HepG2 (cell line): ENCODE data around the gene TENM3. TPM values are rescaled to one million over a fixed set of nuclear protein-coding genes. Genes with fewer than 3 reads are reported as not detected.

Source experiments
- ATAC-seq: fragments of 200-7000 bp; cut with Tn5 transposase; 3 replicates; pipeline ENCODE4 v1.9.1; 2020; ENCODE audit warnings: mild to moderate bottlenecking, moderate library complexity
- BruUV-seq: library from RNA; stranded (reverse); fragments of 400-500 nt; replicated peaks from 2 replicates; lab custom pipeline; 2021; lab: Mats Ljungman, UMichigan
- CTCF ChIA-PET: fragments of 300-600 bp; formaldehyde crosslinking; extraction: SDS; loops from one replicate; lab custom pipeline; 2021; ENCODE audit warnings: low total read pairs, inconsistent platforms, low intra/inter-chr PET ratio; lab: Yijun Ruan, JAX
- POLR2A ChIA-PET: fragments of 350-600 bp; sonication (Branson Sonifier 250); formaldehyde crosslinking; loops from one replicate; lab custom pipeline; 2020; ENCODE audit warnings: antibody characterized with exemption, inconsistent platforms; lab: Yijun Ruan, JAX
- DNase-seq: peaks from one replicate; pipeline ENCODE4 v3.0.0-alpha.2; 2015; ENCODE audit warnings: low spot score
- FAIRE-seq: peaks from 3 replicates; lab custom pipeline; 2011; peaks lifted over from hg19 to GRCh38; lab: Jason Lieb, UNC
- H2AFZ ChIP-seq: one replicate; pipeline ENCODE4 v1.6.1; 2011; ENCODE audit warnings: low read length, inconsistent platforms
- H3K27ac ChIP-seq: fragments of 300-600 bp; 3 replicates; pipeline ENCODE4 v1.8.0; 2011; ENCODE audit warnings: mixed run types, mild to moderate bottlenecking, mixed read lengths, low read length, inconsistent platforms; ENCODE audit not compliant: insufficient read depth; ENCODE audit errors: extremely low read length
- H3K27me3 ChIP-seq, 2 experiments: fragments of 200-600 bp in 1 of 2; 2 replicates in 1 of 2; 3 replicates in 1 of 2; pipeline versions ENCODE4 v1.6.0 to v1.8.0; 2011; ENCODE audit warnings: low read length in 2 of 2, mild to moderate bottlenecking in 2 of 2, moderate library complexity in 2 of 2, inconsistent platforms in 1 of 2; ENCODE audit not compliant: insufficient read depth in 2 of 2, control insufficient read depth in 1 of 2
- H3K36me3 ChIP-seq, 2 experiments: fragments of 200-600 bp in 1 of 2; replicated peaks in 1 of 2; 2 replicates in 1 of 2; 3 replicates in 1 of 2; pipeline versions ENCODE4 v1.5.1 to v1.8.0; 2011; ENCODE audit warnings: low read length in 2 of 2, inconsistent platforms in 1 of 2; ENCODE audit not compliant: insufficient read depth in 2 of 2, control insufficient read depth in 1 of 2
- H3K4me1 ChIP-seq: 2 replicates; pipeline ENCODE4 v1.5.1; 2012; ENCODE audit warnings: low read length, inconsistent platforms; ENCODE audit not compliant: insufficient read depth
- H3K4me2 ChIP-seq: 2 replicates; pipeline ENCODE4 v1.6.0; 2011; ENCODE audit warnings: low read depth, low read length, inconsistent platforms
- H3K4me3 ChIP-seq, 3 experiments: fragments of 200-600 bp in 1 of 3; sonication (generic), shearing (Covaris generic) in 1 of 3; replicated peaks in 1 of 3; 2 replicates each; pipeline ENCODE4 v1.5.1; 2011 to 2016; ENCODE audit warnings: low read length in 3 of 3, inconsistent platforms in 2 of 3, low read depth in 2 of 3, mild to moderate bottlenecking in 2 of 3, control low read depth in 1 of 3, mixed read lengths in 1 of 3; ENCODE audit not compliant: insufficient read depth in 1 of 3
- H3K79me2 ChIP-seq: one replicate; pipeline ENCODE4 v1.6.1; 2011; ENCODE audit warnings: low read length, inconsistent platforms; ENCODE audit not compliant: insufficient read depth
- H3K9ac ChIP-seq: 2 replicates; pipeline ENCODE4 v1.6.0; 2011; ENCODE audit warnings: mild to moderate bottlenecking, low read depth, low read length, inconsistent platforms; ENCODE audit not compliant: insufficient read depth
- H3K9me3 ChIP-seq: 2 replicates; pipeline ENCODE4 v1.5.1; 2012; ENCODE audit warnings: mild to moderate bottlenecking, low read length
- H4K20me1 ChIP-seq: 2 replicates; pipeline ENCODE4 v1.6.0; 2011; ENCODE audit warnings: inconsistent platforms, mild to moderate bottlenecking, low read length, moderate library complexity; ENCODE audit not compliant: insufficient read depth
- AHR ChIP-seq: IDR thresholded peaks from 2 replicates; pipeline ENCODE4 v1.6.1; 2018; ENCODE audit warnings: missing genetic modification reagents, missing compliant biosample characterization
- ARID3A ChIP-seq: IDR thresholded peaks from 2 replicates; pipeline ENCODE4 v1.6.1; 2012; ENCODE audit warnings: low read depth, low read length, improper control_type of control experiment
- ELF1 ChIP-seq: sonication (generic); formaldehyde crosslinking; IDR thresholded peaks from 2 replicates; pipeline ENCODE4 v1.4.0; 2020; ENCODE audit warnings: missing genetic modification reagents
- ETV5 ChIP-seq: IDR thresholded peaks from 2 replicates; pipeline ENCODE4 v1.6.1; 2018; ENCODE audit warnings: missing biosample characterization, missing genetic modification reagents, inconsistent platforms, borderline replicate concordance
- FOXC1 ChIP-seq: sonication (generic); formaldehyde crosslinking; IDR thresholded peaks from 2 replicates; pipeline ENCODE4 v1.8.0; 2022; ENCODE audit warnings: mild to moderate bottlenecking, missing genetic modification reagents, borderline replicate concordance
- FOXK1 ChIP-seq: sonication (generic); formaldehyde crosslinking; IDR thresholded peaks from 2 replicates; pipeline ENCODE4 v1.4.0; 2020; ENCODE audit warnings: low read depth, missing genetic modification reagents, borderline replicate concordance
- GPBP1L1 ChIP-seq: sonication (generic); formaldehyde crosslinking; IDR thresholded peaks from 2 replicates; pipeline ENCODE4 v1.5.0; 2020; ENCODE audit warnings: mild to moderate bottlenecking, missing genetic modification reagents
- MLLT10 ChIP-seq: sonication (generic); formaldehyde crosslinking; IDR thresholded peaks from 2 replicates; pipeline ENCODE4 v1.4.0; 2020; ENCODE audit warnings: missing genetic modification reagents
- SP140L ChIP-seq: sonication (generic); formaldehyde crosslinking; IDR thresholded peaks from 2 replicates; pipeline ENCODE4 v1.4.0; 2020; ENCODE audit warnings: missing genetic modification reagents, borderline replicate concordance
- SRSF4 ChIP-seq: fragments of 200-400 bp; formaldehyde crosslinking; IDR thresholded peaks from one replicate; pipeline ENCODE4 v1.6.1; 2018; ENCODE audit warnings: mild to moderate bottlenecking, low read depth, low read length, moderate library complexity; ENCODE audit not compliant: poor library complexity, severe bottlenecking
- TCF12 ChIP-seq, 2 experiments: fragments of 450-650 bp in 1 of 2; sonication (generic) in 1 of 2; formaldehyde crosslinking in 1 of 2; IDR thresholded peaks; 2 replicates each; pipeline versions ENCODE4 v1.6.1 to v1.8.0; 2017 to 2022; ENCODE audit warnings: antibody characterized with exemption in 1 of 2, mild to moderate bottlenecking in 1 of 2, missing genetic modification reagents in 1 of 2, moderate library complexity in 1 of 2
- TCF7L2 ChIP-seq: IDR thresholded peaks from 2 replicates; pipeline ENCODE4 v1.6.1; 2011; ENCODE audit warnings: mild to moderate bottlenecking, low read depth, low read length, moderate library complexity
- ZNF12 ChIP-seq: sonication (generic); formaldehyde crosslinking; IDR thresholded peaks from 2 replicates; pipeline ENCODE4 v1.5.0; 2020; ENCODE audit warnings: missing genetic modification reagents
- ZNF781 ChIP-seq: sonication (generic); formaldehyde crosslinking; IDR thresholded peaks from 2 replicates; pipeline ENCODE4 v1.5.1; 2020; ENCODE audit warnings: borderline replicate concordance, mild to moderate bottlenecking, missing genetic modification reagents; ENCODE audit errors: not compliant biosample characterization
- WGBS: methylation state at CpG from one replicate; pipeline ENCODE4 v1.1.6; 2017; ENCODE audit warnings: low lambda C conversion rate; 5-methylcytosine and 5-hydroxymethylcytosine counted together
- in situ Hi-C: cut with HindIII; loops from 2 replicates; pipeline ENCODE4 v1.10.0; 2017; ENCODE audit warnings: low pct_unique_long_range_greater_than_20kb; ENCODE audit not compliant: extremely low pct_ligation_motif_present
- intact Hi-C: fragments of 100-400 bp; cut with micrococcal nuclease; formaldehyde crosslinking; loops from one replicate; pipeline ENCODE4 v1.10.0; 2022; ENCODE audit not compliant: unreplicated experiment
- polyA plus RNA-seq, 8 experiments: library from polyadenylated mRNA; depleted of rRNA in 3 of 8; stranded (reverse) in 7 of 8; unstranded in 1 of 8; fragments of >200 nt; fragmentation: Illumina TruSeq in 4 of 8; extraction: Trizol in 4 of 8; gene quantifications; 2 replicates each; pipeline versions ENCODE4 v1.2.1 to v1.2.3, GENCODE V29; 2011 to 2016; ENCODE audit warnings: low read depth in 4 of 8, missing spikeins in 1 of 8, mixed read lengths in 1 of 8; ENCODE audit not compliant: insufficient read depth in 1 of 8
- total RNA-seq, 5 experiments: library from RNA; depleted of rRNA; stranded (reverse); fragments of >200 nt; fragmentation: Illumina TruSeq; extraction: Trizol; gene quantifications; 2 replicates each; pipeline ENCODE4 v1.2.3, GENCODE V29; 2016; ENCODE audit warnings: low read depth in 1 of 5

TENM3 gene
- total and polyA plus RNA-seq, 2 of the 13 experiments (the other 11 are each of a cell fraction or from before 2014, with no cell fraction given) = 0.04 TPM; not detected in 1

- intact Hi-C loops = loop anchor here (5.0 kb wide), 1 partner anchor 1414 kb away; no protein-coding TSS in a partner anchor
- no peak for FAIRE-seq
These were observed 42.8 kb downstream of the TENM3 start for GRCh38 chr4:182286035-182286434.

More at GRCh38 chr4:182286035-182286434, 42.8 kb downstream of the TENM3 start:
- Histone ChIP-seq H3K9me3 (no peaks in the 10 kb centered on the region), H4K20me1 (no peaks in the 10 kb centered on the region), H2AFZ (no peak overlapping the region), H3K36me3 (no peaks in the 10 kb centered on the region), H3K9ac (no peak overlapping the region), H3K27ac (no peak overlapping the region), H3K4me3 (no peak overlapping the region), H3K4me1 (no peaks in the 10 kb centered on the region), H3K27me3 (0 out of 5 replicates have a peak, but pooled peaks cover 0 to 3% of the 10 kb centered on the region in 2 experiments), H3K79me2 (no peaks in the 10 kb centered on the region), H3K4me2 (no peak overlapping the region)
- TF ChIP-seq ARID3A (no peak), FOXK1 (no peak), ETV5 (no peak), ZNF781 (CRISPR knock-in tag) (no peak), FOXC1 (CRISPR knock-in tag) (no peak), GPBP1L1 (CRISPR knock-in tag) (no peak), MLLT10 (CRISPR knock-in tag) (no peak), ELF1 (CRISPR knock-in tag) (no peak), SRSF4 (no peak), AHR (CRISPR knock-in tag) (no peak), TCF12 (IDR thresholded peaks at IDR 0.05) (no peak), TCF12 (CRISPR knock-in tag; IDR thresholded peaks at IDR 0.05) (no peak), SP140L (CRISPR knock-in tag) (no peak), TCF7L2 (no peak), ZNF12 (CRISPR knock-in tag) (no peak)
- 50% methylated on average over 1 of the region's 3 CpGs for WGBS
- in situ Hi-C loops = no loop called here
- no TSS peak for BruUV-seq
- POLR2A ChIA-PET = no interaction called here
- CTCF ChIA-PET = no interaction called here
- ATAC-seq (no peak), DNase-seq (no peak)
